ENCODE measurements around the gene PNLIPRP3.

Gene PNLIPRP3

GRCh38 chr10:116511365-116511764 lies 83.7 kb downstream of the PNLIPRP3 start:
- DNase-seq (ENCODE audit: low read depth in 2 of 2), result no peak

- peak; percentile 6 for DNase-seq (ENCODE audit: low read depth in 2 of 2)
Measured at GRCh38 chr10:116521424-116522290, 94.0 kb downstream of the PNLIPRP3 start.

GRCh38 chr10:116522803-116523381 lies 95.2 kb downstream of the PNLIPRP3 start:
- no peak for DNase-seq (ENCODE audit: low read depth in 2 of 2)

GRCh38 chr10:116524736-116525135 lies 97.1 kb downstream of the PNLIPRP3 start:
- no peak for DNase-seq (ENCODE audit: low read depth in 2 of 2)

- no peak for DNase-seq (ENCODE audit: low read depth in 2 of 2)
Measured at GRCh38 chr10:116526219-116526618, 98.6 kb downstream of the PNLIPRP3 start.
